ENCODE data around the gene UNC5CL.

UNC5CL gene

DNA sequence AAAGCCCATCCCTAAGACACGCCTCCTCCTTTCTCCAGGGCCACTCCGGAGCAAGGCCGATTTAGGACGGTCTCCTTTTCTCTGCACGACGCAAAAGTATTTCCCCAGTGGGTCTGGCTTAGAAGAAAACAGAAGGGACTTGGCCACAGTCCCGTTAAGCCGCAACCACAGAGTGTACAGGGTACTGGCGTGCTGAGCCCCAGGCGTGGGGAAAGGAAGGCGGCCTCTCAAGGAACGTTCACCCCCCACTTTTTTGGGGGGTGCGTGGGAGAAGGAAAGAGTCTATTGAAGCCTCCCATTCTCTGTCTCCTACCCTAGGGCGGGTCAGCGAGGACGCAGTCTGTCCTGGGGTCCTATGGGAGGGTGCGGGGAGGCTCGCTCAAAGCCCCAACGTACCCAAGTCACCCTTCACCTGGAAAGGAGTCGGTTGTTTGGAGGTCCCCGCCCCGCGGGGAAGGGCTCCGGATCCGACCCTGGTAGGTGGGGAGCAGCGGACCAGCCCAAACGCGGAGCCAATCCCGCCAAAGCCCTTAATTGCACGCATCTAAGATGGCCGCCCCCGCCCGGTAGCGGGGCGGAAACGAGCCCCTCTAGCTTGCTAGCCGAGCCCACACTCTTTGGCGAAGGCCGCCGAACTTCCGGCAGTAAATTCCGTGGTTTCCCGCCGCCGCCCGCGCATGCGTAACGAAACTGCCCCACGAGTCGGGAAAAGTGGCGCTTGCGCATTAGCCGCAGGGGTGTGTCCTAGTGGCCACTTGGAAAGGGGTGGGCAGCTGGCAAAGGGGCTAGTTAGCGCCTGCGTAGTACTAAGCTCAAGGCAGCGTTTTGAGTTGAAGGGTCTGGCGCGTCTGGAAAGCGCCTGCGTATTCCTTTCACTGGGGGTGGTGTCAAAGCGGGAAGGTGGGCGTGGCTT is 33.2 kb upstream of the UNC5CL start, which contains the start of gene OARD1:
OARD1 (minus strand) TSS at position 434 of the 913 bp plus-strand sequence. CDS start 722 bp downstream, outside the sequence.
- TF ChIP-seq, protein P1, sequence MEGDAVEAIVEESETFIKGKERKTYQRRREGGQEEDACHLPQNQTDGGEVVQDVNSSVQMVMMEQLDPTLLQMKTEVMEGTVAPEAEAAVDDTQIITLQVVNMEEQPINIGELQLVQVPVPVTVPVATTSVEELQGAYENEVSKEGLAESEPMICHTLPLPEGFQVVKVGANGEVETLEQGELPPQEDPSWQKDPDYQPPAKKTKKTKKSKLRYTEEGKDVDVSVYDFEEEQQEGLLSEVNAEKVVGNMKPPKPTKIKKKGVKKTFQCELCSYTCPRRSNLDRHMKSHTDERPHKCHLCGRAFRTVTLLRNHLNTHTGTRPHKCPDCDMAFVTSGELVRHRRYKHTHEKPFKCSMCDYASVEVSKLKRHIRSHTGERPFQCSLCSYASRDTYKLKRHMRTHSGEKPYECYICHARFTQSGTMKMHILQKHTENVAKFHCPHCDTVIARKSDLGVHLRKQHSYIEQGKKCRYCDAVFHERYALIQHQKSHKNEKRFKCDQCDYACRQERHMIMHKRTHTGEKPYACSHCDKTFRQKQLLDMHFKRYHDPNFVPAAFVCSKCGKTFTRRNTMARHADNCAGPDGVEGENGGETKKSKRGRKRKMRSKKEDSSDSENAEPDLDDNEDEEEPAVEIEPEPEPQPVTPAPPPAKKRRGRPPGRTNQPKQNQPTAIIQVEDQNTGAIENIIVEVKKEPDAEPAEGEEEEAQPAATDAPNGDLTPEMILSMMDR (IDR thresholded peaks at IDR 0.05; ENCODE audit: borderline replicate concordance, insufficient read depth, low read depth, low read length), result no peak
- H3K4me3 ChIP-seq (ENCODE audit: low read depth, low read length), result peak within 1 kb of the TSS; percentile 90

DNA sequence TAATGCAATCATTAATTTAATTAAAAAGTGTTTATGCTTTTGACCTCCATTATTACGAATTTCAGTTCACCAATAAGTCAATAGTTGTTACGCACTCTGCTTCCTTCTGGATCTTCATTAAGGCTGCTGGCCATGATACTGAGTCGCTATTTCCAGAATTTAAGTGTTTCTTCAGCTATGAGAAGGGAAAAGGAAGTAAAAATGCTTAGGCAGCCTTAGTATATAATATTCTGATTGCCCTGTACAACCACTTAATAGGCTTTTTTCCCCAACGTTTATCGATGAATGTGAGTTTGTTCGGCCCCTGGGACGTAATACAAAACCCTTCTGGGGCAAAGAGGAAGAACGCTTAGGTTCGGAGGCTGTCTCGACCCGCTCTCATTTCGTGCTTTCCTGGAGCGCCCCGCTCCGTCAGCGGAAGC is 32.5 kb upstream of the UNC5CL start:
- TF ChIP-seq, protein P1 (IDR thresholded peaks at IDR 0.05; ENCODE audit: borderline replicate concordance, insufficient read depth, low read depth, low read length), result no peak
- H3K4me3 ChIP-seq (ENCODE audit: low read depth, low read length), result peak overlapping the region; percentile 48

DNA sequence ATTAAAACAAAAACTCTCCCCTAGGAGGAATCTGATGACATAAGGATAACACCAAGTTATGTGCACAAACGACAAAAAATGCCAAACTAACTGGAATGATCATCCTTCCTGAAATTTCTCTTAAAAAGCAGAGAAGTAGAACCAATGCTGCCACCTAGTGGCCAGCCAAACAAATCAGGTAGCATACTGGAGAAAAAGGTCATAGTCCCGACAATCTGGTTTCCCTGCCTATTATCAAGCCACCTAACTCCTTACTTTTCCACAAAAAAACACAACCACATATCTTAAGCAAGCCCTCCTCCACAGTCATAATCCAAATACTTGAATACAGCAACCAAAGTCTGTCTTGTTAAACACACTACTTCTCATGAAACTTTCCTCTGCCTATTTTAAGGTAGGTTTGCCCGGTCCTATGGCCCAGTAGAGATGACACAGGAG is 27.9 kb upstream of the UNC5CL start:
- no peak overlapping the region for H3K4me3 ChIP-seq (ENCODE audit: low read depth, low read length)
- TF ChIP-seq, protein P1 (IDR thresholded peaks at IDR 0.05; ENCODE audit: borderline replicate concordance, insufficient read depth, low read depth, low read length), result peak; percentile 71

DNA sequence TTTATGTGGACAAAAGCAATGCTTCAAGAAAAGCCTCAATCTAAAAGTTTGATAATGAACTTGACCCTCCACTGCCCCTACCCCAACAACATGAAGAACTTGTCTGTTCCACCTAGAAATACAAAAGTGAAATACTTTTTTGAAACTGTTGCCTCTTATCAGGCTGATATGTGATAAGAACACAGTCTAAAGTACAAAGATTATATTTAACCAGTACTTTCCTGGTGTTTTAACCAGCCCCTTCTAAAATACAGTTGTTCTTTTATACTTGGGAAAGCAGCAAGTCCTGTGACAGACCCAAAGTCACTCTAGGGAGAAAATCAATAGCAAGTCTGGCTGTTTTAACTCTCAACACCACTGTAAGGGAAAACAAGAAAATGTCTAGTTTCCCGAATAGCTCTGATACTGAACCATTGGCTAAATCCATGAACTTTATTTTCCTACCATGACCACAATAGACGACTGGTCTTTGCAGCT is 26.6 kb upstream of the UNC5CL start:
- TF ChIP-seq, protein P1 (IDR thresholded peaks at IDR 0.05; ENCODE audit: borderline replicate concordance, insufficient read depth, low read depth, low read length), result no peak
- H3K4me3 ChIP-seq (ENCODE audit: low read depth, low read length), result no peak overlapping the region

DNA sequence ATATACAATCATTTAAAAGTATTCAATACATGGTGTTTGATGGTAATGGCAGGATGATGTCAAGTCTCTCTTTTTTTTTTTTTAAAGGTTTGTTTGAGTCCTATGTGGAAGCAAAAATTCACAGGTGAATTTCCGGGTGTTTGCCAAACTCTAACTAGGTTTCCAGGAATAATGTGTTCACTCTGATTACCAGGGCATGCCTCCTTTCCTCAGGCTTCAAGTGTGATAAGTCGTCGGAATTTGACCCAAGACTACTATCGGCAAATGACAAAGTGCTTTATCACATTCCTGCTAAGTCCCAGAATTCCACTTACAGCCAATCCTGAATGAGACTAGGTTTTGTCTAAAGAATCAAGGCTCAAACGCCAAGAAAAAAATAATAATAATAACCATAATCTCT is 25.8 kb upstream of the UNC5CL start:
- TF ChIP-seq, protein P1 (IDR thresholded peaks at IDR 0.05; ENCODE audit: borderline replicate concordance, insufficient read depth, low read depth, low read length), result no peak
- H3K4me3 ChIP-seq (ENCODE audit: low read depth, low read length), result no peak overlapping the region

DNA sequence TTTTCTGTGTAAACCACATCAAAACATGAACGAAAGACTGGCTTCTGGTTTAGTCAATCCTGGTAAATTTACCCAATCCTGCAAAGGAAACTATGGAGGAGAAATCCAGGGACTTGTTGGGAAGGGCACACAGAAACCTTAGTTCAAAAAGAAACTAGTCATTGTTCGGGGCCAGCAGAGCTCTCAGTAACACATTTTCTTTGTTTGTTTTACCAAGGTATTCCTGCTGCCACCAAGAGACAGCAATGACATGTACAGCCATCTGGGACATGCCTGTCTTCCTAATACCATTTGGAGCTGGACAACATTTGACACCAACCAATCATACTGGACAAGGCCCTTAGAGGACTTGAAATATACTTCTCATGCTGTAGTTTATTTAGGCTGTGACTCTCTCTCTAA is 24.9 kb upstream of the UNC5CL start:
- TF ChIP-seq, protein P1 (IDR thresholded peaks at IDR 0.05; ENCODE audit: borderline replicate concordance, insufficient read depth, low read depth, low read length), result no peak
- no peak overlapping the region for H3K4me3 ChIP-seq (ENCODE audit: low read depth, low read length)

Data from GM12875 (cell line).